Hematopoietic multipotent progenitor cell treated with erythropoietin and hydrocortisone succinate and interleukin-3 and kit ligand, for 4 days (in vitro differentiated cells): Measurements from ENCODE around the gene KAT2B.
A peak's percentile ranks its signal among the peaks of the same experiment; 100 is the strongest.
"Not testable (repeated sequence)": the region's sequence is repeated elsewhere in the genome, so short reads cannot be mapped to it uniquely, and the experiment has no call there.

Source experiments
- DNase-seq: peaks from one replicate; pipeline ENCODE4 v3.0.0-alpha.2; 2015

KAT2B gene

GRCh38 chr3:20039765-20040547, at the start of gene KAT2B:
TSS of gene KAT2B (plus strand) at chr3:20040446. CDS start at chr3:20040478, 32 bp downstream.
- DNase-seq: peak; percentile 95

- no peak for DNase-seq
Observed at GRCh38 chr3:19994796-19995195, 45.5 kb upstream of the KAT2B start.

GRCh38 chr3:19997502-19997901, 42.7 kb upstream of the KAT2B start:
- no peak for DNase-seq

GRCh38 chr3:20001932-20002331, 38.3 kb upstream of the KAT2B start:
- DNase-seq: no peak

- no peak for DNase-seq
Observed at GRCh38 chr3:20007960-20008359, 32.3 kb upstream of the KAT2B start.

GRCh38 chr3:20008646-20009045, 31.6 kb upstream of the KAT2B start:
- DNase-seq: peak; percentile 60

- DNase-seq: no peak
Observed at GRCh38 chr3:20012164-20012563, 28.1 kb upstream of the KAT2B start, which contains the start of gene PP2D1. TSS of gene PP2D1 (minus strand) at chr3:20012264. CDS start at chr3:20012072, 192 bp downstream.

- DNase-seq: peak; percentile 45
Observed at GRCh38 chr3:20013396-20013795, 26.9 kb upstream of the KAT2B start.

GRCh38 chr3:20015525-20015924, 24.7 kb upstream of the KAT2B start:
- peak; percentile 87 for DNase-seq

- not testable (repeated sequence) for DNase-seq
Observed at GRCh38 chr3:20016076-20016475, 24.2 kb upstream of the KAT2B start.

- DNase-seq: peak; percentile 94
Observed at GRCh38 chr3:20022954-20023622, 17.2 kb upstream of the KAT2B start.

GRCh38 chr3:20023623-20024405, 16.4 kb upstream of the KAT2B start:
- DNase-seq: peak; percentile 69

- DNase-seq: no peak
Observed at GRCh38 chr3:20027136-20027535, 13.1 kb upstream of the KAT2B start.

- no peak for DNase-seq
Observed at GRCh38 chr3:20028905-20029331, 11.3 kb upstream of the KAT2B start.

GRCh38 chr3:20031939-20032338, 8.3 kb upstream of the KAT2B start:
- DNase-seq: not testable (repeated sequence)

GRCh38 chr3:20035019-20035418, 5.2 kb upstream of the KAT2B start:
- no peak for DNase-seq

GRCh38 chr3:20037255-20037996, 2.8 kb upstream of the KAT2B start:
- DNase-seq: no peak

- peak; percentile 56 for DNase-seq
Observed at GRCh38 chr3:20038699-20039465, 1.4 kb upstream of the KAT2B start.

- DNase-seq: no peak
Observed at GRCh38 chr3:20039466-20039764, 831 bp upstream of the KAT2B start.

- DNase-seq: peak; percentile 95
Observed at GRCh38 chr3:20040548-20041196, 426 bp downstream of the KAT2B start.

GRCh38 chr3:20041197-20041780, 1.0 kb downstream of the KAT2B start:
- peak; percentile 95 for DNase-seq
